ENCODE data around the gene FNIP1. TPM values are rescaled to one million over a fixed set of nuclear protein-coding genes. Genes with fewer than 3 reads are reported as not detected.

FNIP1 gene
- total RNA-seq, 1 donor from 2014 or later = 28.5 TPM

DNA sequence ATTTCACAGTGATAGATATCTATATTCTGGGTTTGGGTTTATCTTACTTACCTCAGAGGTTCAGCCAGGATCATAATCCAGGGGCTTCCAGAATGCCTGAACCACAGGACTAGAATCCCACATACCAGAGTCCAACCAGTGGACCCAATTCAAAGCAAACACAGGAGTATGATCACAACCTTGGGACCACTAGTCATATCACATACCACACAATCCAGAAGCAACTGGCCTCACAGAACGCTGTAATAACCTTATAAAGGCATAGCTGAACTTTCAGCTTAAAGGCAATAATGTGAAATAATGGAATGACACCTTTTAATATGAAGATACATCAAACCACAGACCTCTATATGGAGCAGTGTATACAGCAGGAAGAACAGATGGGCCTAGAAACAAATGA, 187.0 kb downstream of the FNIP1 start:
- Histone ChIP-seq H3K79me2 (ENCODE audit: insufficient read depth, low read length) (peaks cover 88% of the 10 kb centered on the region), H3K9ac (ENCODE audit: low read length) (peak overlapping the region; percentile 59), H3K27ac (ENCODE audit: low read depth, low read length) (peak overlapping the region; percentile 88), H2AFZ (ENCODE audit: low read depth, low read length) (no peak overlapping the region), H3K27me3 (ENCODE audit: insufficient read depth, low read length) (no peaks in the 10 kb centered on the region), H3K4me2 (ENCODE audit: low read length) (peak overlapping the region; percentile 64), H3K4me1 (ENCODE audit: insufficient read depth, low read length) (peaks cover 25% of the 10 kb centered on the region), H3K9me3 (ENCODE audit: insufficient read depth, low read depth, low read length) (no peaks in the 10 kb centered on the region), H3K36me3 (ENCODE audit: insufficient read depth, low read length) (no peaks in the 10 kb centered on the region), H4K20me1 (ENCODE audit: insufficient read depth, low read length) (peaks cover 19% of the 10 kb centered on the region), H3K4me3 (ENCODE audit: insufficient read depth, low read depth, low read length) (no peak overlapping the region)
- Mint-ChIP-seq H3K4me1 (ENCODE audit: low read depth, unreplicated experiment) (peaks cover 51% of the 10 kb centered on the region), H3K27ac (ENCODE audit: unreplicated experiment) (peak overlapping the region; percentile 99), H3K4me3 (ENCODE audit: unreplicated experiment) (peak overlapping the region; percentile 42), H3K9me3 (ENCODE audit: unreplicated experiment) (no peaks in the 10 kb centered on the region), H3K27me3 (ENCODE audit: low read depth, unreplicated experiment) (no peaks in the 10 kb centered on the region), H3K36me3 (ENCODE audit: low read depth, unreplicated experiment) (no peaks in the 10 kb centered on the region)
- FAIRE-seq (no peak), DNase-seq (ENCODE audit: low read depth) (peak; percentile 83)
- TF ChIP-seq EZH2 (IDR thresholded peaks at IDR 0.05; ENCODE audit: insufficient read depth, low read length) = no peak
- TF ChIP-seq, protein P1, sequence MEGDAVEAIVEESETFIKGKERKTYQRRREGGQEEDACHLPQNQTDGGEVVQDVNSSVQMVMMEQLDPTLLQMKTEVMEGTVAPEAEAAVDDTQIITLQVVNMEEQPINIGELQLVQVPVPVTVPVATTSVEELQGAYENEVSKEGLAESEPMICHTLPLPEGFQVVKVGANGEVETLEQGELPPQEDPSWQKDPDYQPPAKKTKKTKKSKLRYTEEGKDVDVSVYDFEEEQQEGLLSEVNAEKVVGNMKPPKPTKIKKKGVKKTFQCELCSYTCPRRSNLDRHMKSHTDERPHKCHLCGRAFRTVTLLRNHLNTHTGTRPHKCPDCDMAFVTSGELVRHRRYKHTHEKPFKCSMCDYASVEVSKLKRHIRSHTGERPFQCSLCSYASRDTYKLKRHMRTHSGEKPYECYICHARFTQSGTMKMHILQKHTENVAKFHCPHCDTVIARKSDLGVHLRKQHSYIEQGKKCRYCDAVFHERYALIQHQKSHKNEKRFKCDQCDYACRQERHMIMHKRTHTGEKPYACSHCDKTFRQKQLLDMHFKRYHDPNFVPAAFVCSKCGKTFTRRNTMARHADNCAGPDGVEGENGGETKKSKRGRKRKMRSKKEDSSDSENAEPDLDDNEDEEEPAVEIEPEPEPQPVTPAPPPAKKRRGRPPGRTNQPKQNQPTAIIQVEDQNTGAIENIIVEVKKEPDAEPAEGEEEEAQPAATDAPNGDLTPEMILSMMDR (IDR thresholded peaks at IDR 0.05; ENCODE audit: insufficient read depth, low read depth, low read length) = no peak

GRCh38 chr5:131608597-131608996, 188.2 kb downstream of the FNIP1 start:
- peaks cover 85% of the 10 kb centered on the region for H3K79me2 ChIP-seq (ENCODE audit: insufficient read depth, low read length)

More at GRCh38 chr5:131608597-131608996, 188.2 kb downstream of the FNIP1 start:
- H3K9me3 Mint-ChIP-seq (ENCODE audit: unreplicated experiment) = no peaks in the 10 kb centered on the region
- Histone ChIP-seq H3K4me3 (ENCODE audit: insufficient read depth, low read depth, low read length) (no peak overlapping the region), H3K9me3 (ENCODE audit: insufficient read depth, low read depth, low read length) (no peaks in the 10 kb centered on the region), H2AFZ (ENCODE audit: low read depth, low read length) (no peak overlapping the region), H3K4me1 (ENCODE audit: insufficient read depth, low read length) (peaks cover 21% of the 10 kb centered on the region), H3K36me3 (ENCODE audit: insufficient read depth, low read length) (no peaks in the 10 kb centered on the region), H3K9ac (ENCODE audit: low read length) (no peak overlapping the region), H3K4me2 (ENCODE audit: low read length) (no peak overlapping the region), H3K27ac (ENCODE audit: low read depth, low read length) (peak overlapping the region; percentile 10), H3K27me3 (ENCODE audit: insufficient read depth, low read length) (no peaks in the 10 kb centered on the region), H4K20me1 (ENCODE audit: insufficient read depth, low read length) (peaks cover 13% of the 10 kb centered on the region)
- peak overlapping the region; percentile 0 for H3K27ac Mint-ChIP-seq (ENCODE audit: unreplicated experiment)
- no peaks in the 10 kb centered on the region for H3K36me3 Mint-ChIP-seq (ENCODE audit: low read depth, unreplicated experiment)
- H3K27me3 Mint-ChIP-seq (ENCODE audit: low read depth, unreplicated experiment) = no peaks in the 10 kb centered on the region
- no peak for DNase-seq (ENCODE audit: low read depth)
- peaks cover 45% of the 10 kb centered on the region for H3K4me1 Mint-ChIP-seq (ENCODE audit: low read depth, unreplicated experiment)
- no peak for FAIRE-seq
- H3K4me3 Mint-ChIP-seq (ENCODE audit: unreplicated experiment) = no peak overlapping the region
- TF ChIP-seq EZH2 (IDR thresholded peaks at IDR 0.05; ENCODE audit: insufficient read depth, low read length) = no peak
- TF ChIP-seq, protein P1 (IDR thresholded peaks at IDR 0.05; ENCODE audit: insufficient read depth, low read depth, low read length) = no peak

All from astrocyte (in vitro differentiated cells and primary cell).